ENCODE measurements around the gene AIDA.
"Not testable (repeated sequence)": the region's sequence is repeated elsewhere in the genome, so short reads cannot be mapped to it uniquely, and the experiment has no call there.

AIDA gene

GRCh38 chr1:222696741-222697140, 15.6 kb downstream of the AIDA start:
- DNase-seq (ENCODE audit: insufficient read length, low spot score) (no peak), FAIRE-seq (no peak)
- no peak for TF ChIP-seq CTCF (IDR thresholded peaks at IDR 0.05; ENCODE audit: insufficient read depth, missing control alignments)

GRCh38 chr1:222694927-222695326, 17.4 kb downstream of the AIDA start:
- TF ChIP-seq CTCF (IDR thresholded peaks at IDR 0.05; ENCODE audit: insufficient read depth, missing control alignments), result no peak
- DNase-seq (ENCODE audit: insufficient read length, low spot score) (no peak), FAIRE-seq (no peak)

GRCh38 chr1:222691016-222691415, 21.3 kb downstream of the AIDA start:
- peak; percentile 92 for FAIRE-seq
- DNase-seq (ENCODE audit: insufficient read length, low spot score), result no peak

GRCh38 chr1:222680080-222680479, 32.2 kb downstream of the AIDA start:
- FAIRE-seq (no peak), DNase-seq (ENCODE audit: insufficient read length, low spot score) (no peak)
- TF ChIP-seq CTCF (IDR thresholded peaks at IDR 0.05; ENCODE audit: insufficient read depth, missing control alignments), result no peak

More at GRCh38 chr1:222691016-222691415, 21.3 kb downstream of the AIDA start:
- TF ChIP-seq CTCF (IDR thresholded peaks at IDR 0.05; ENCODE audit: insufficient read depth, missing control alignments), result no peak

- TF ChIP-seq CTCF (IDR thresholded peaks at IDR 0.05; ENCODE audit: insufficient read depth, missing control alignments), result no peak
- DNase-seq (ENCODE audit: insufficient read length, low spot score) (no peak), FAIRE-seq (no peak)
Measured at GRCh38 chr1:222670110-222670509, 42.2 kb downstream of the AIDA start.

GRCh38 chr1:222669107-222669506, 43.2 kb downstream of the AIDA start:
- peak; percentile 86 for FAIRE-seq

GRCh38 chr1:222668184-222668583, 44.1 kb downstream of the AIDA start:
- not testable (repeated sequence) for FAIRE-seq; DNase-seq (ENCODE audit: insufficient read length, low spot score)

More at GRCh38 chr1:222669107-222669506, 43.2 kb downstream of the AIDA start:
- not testable (repeated sequence) for DNase-seq (ENCODE audit: insufficient read length, low spot score)

GRCh38 chr1:222665964-222666363, 46.3 kb downstream of the AIDA start:
- no peak for DNase-seq (ENCODE audit: insufficient read length, low spot score)
- no peak for TF ChIP-seq CTCF (IDR thresholded peaks at IDR 0.05; ENCODE audit: insufficient read depth, missing control alignments)
- FAIRE-seq, result no peak
